ENCODE measurements around the gene HSPB9.

DNA sequence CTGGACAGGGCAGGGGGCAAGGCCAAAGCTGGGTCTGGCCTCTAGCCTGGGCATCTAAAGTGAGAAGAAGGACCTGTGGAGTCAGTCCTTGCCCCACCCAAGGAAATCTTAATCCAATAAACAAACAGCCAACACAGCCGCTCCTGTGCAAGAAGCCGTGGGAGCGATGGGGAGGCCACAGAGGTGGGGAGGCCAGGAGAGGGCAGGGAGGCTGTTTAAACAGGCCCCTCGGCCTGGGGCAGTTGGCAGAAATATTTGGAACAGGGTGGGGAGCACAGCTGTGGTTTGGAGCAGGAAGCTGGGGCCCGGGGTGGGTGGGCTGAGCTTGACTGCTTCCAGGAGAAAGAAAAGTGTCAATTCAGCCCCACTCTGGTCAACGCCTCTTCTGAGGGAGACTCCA is 29.7 kb upstream of the HSPB9 start:
- TF ChIP-seq ZBTB7A (IDR thresholded peaks at IDR 0.05; ENCODE audit: low read depth) (no peak), RAD21 (IDR thresholded peaks at IDR 0.05; ENCODE audit: low read depth) (no peak), TEAD4 (IDR thresholded peaks at IDR 0.05) (no peak), TCF12 (IDR thresholded peaks at IDR 0.05; ENCODE audit: low read depth) (no peak)

All from Ishikawa (cell line).